Osteocyte (in vitro differentiated cells): Measurements from ENCODE around the gene RASGEF1B. TPM values are rescaled to one million over a fixed set of nuclear protein-coding genes. Genes with fewer than 3 reads are reported as not detected.

Experiments
- DNase-seq: peaks from one replicate; pipeline ENCODE4 v3.0.0; 2021; ENCODE audit warnings: mixed read lengths; ENCODE audit not compliant: unreplicated experiment; ENCODE audit errors: extremely low spot score
- H3K27ac Mint-ChIP-seq: one replicate; pipeline ENCODE4 v1.8.0; 2021; ENCODE audit warnings: mild to moderate bottlenecking, mixed read lengths; ENCODE audit not compliant: unreplicated experiment
- H3K27me3 Mint-ChIP-seq: one replicate; pipeline ENCODE4 v1.8.0; 2021; ENCODE audit warnings: mixed read lengths; ENCODE audit not compliant: unreplicated experiment
- H3K36me3 Mint-ChIP-seq: one replicate; pipeline ENCODE4 v1.8.0; 2021; ENCODE audit warnings: mixed read lengths; ENCODE audit not compliant: unreplicated experiment
- H3K4me1 Mint-ChIP-seq: one replicate; pipeline ENCODE4 v1.8.0; 2021; ENCODE audit warnings: mixed read lengths; ENCODE audit not compliant: unreplicated experiment
- H3K4me3 Mint-ChIP-seq: one replicate; pipeline ENCODE4 v1.8.0; 2021; ENCODE audit warnings: mild to moderate bottlenecking, moderate library complexity, mixed read lengths; ENCODE audit not compliant: unreplicated experiment
- H3K9me3 Mint-ChIP-seq: one replicate; pipeline ENCODE4 v1.8.0; 2021; ENCODE audit warnings: mixed read lengths; ENCODE audit not compliant: unreplicated experiment
- CTCF ChIP-seq: fragments of 200-600 bp; sonication (generic); IDR thresholded peaks from 2 replicates; pipeline ENCODE4 v1.5.0; 2021; ENCODE audit warnings: antibody characterized with exemption, mild to moderate bottlenecking, moderate library complexity
- total RNA-seq: library from RNA; stranded (reverse); gene quantifications from 2 replicates; pipeline ENCODE4 v1.2.1, GENCODE V29; 2021

The RASGEF1B gene
- total RNA-seq, 1 donor from 2014 or later, result 0.64 TPM

GRCh38 chr4:81472281-81473182 lies 825 bp upstream of the RASGEF1B start:
- H3K36me3 Mint-ChIP-seq, result no peaks in the 10 kb centered on the region
- no peak overlapping the region for H3K27ac Mint-ChIP-seq
- DNase-seq, result no peak
- peak overlapping the region; percentile 77 for H3K4me3 Mint-ChIP-seq
- H3K27me3 Mint-ChIP-seq, result peaks cover 65% of the 10 kb centered on the region
- peak; percentile 39 for TF ChIP-seq CTCF
- no peaks in the 10 kb centered on the region for H3K9me3 Mint-ChIP-seq
- H3K4me1 Mint-ChIP-seq, result peaks cover 10% of the 10 kb centered on the region

- H3K36me3 Mint-ChIP-seq, result no peaks in the 10 kb centered on the region
- no peak for TF ChIP-seq CTCF
- no peak overlapping the region for H3K27ac Mint-ChIP-seq
- no peak for DNase-seq
- peaks cover 10% of the 10 kb centered on the region for H3K4me1 Mint-ChIP-seq
- peak overlapping the region; percentile 73 for H3K4me3 Mint-ChIP-seq
- H3K9me3 Mint-ChIP-seq, result no peaks in the 10 kb centered on the region
- peaks cover 61% of the 10 kb centered on the region for H3K27me3 Mint-ChIP-seq
These were observed 464 bp downstream of the RASGEF1B start for GRCh38 chr4:81471298-81471587.

GRCh38 chr4:81470456-81471297 lies 1.0 kb downstream of the RASGEF1B start:
- no peak for TF ChIP-seq CTCF
- Mint-ChIP-seq H3K36me3 (no peaks in the 10 kb centered on the region), H3K27ac (no peak overlapping the region), H3K27me3 (peaks cover 61% of the 10 kb centered on the region), H3K9me3 (no peaks in the 10 kb centered on the region), H3K4me1 (peaks cover 10% of the 10 kb centered on the region), H3K4me3 (peak overlapping the region; percentile 73)
- DNase-seq, result no peak

- Mint-ChIP-seq H3K36me3 (no peaks in the 10 kb centered on the region), H3K4me1 (peaks cover 10% of the 10 kb centered on the region), H3K9me3 (no peaks in the 10 kb centered on the region), H3K4me3 (peak overlapping the region; percentile 73), H3K27me3 (peaks cover 59% of the 10 kb centered on the region), H3K27ac (no peak overlapping the region)
- no peak for DNase-seq
- no peak for TF ChIP-seq CTCF
These were observed 1.8 kb downstream of the RASGEF1B start for GRCh38 chr4:81469781-81470455.
